Activated CD4-positive, alpha-beta T cell treated with anti-CD3 and anti-CD28 coated beads for 1 hour (primary cell): ENCODE measurements around the gene GABRG3.

Source experiments
- DNase-seq: peaks from one replicate; pipeline ENCODE4 v3.0.0-alpha.2; 2020

The GABRG3 gene

GRCh38 chr15:27429577-27429976, 458.6 kb downstream of the GABRG3 start:
- DNase-seq = no peak

- DNase-seq = no peak
Measured at GRCh38 chr15:27433604-27434003, 462.6 kb downstream of the GABRG3 start.

GRCh38 chr15:27438403-27439375, 467.7 kb downstream of the GABRG3 start:
- DNase-seq = no peak

- no peak for DNase-seq
Measured at GRCh38 chr15:27441120-27441519, 470.1 kb downstream of the GABRG3 start.

- no peak for DNase-seq
Measured at GRCh38 chr15:27448234-27448633, 477.3 kb downstream of the GABRG3 start.

- no peak for DNase-seq
Measured at GRCh38 chr15:27448986-27449385, 478.0 kb downstream of the GABRG3 start.

- DNase-seq = no peak
Measured at GRCh38 chr15:27449941-27450340, 479.0 kb downstream of the GABRG3 start.

GRCh38 chr15:27454281-27455075, 483.5 kb downstream of the GABRG3 start:
- DNase-seq = no peak

GRCh38 chr15:27456807-27457206, 485.8 kb downstream of the GABRG3 start:
- no peak for DNase-seq

- no peak for DNase-seq
Measured at GRCh38 chr15:27457766-27458165, 486.8 kb downstream of the GABRG3 start.

- DNase-seq = no peak
Measured at GRCh38 chr15:27458345-27459084, 487.5 kb downstream of the GABRG3 start.

GRCh38 chr15:27459836-27460235, 488.9 kb downstream of the GABRG3 start:
- no peak for DNase-seq

GRCh38 chr15:27461181-27461580, 490.2 kb downstream of the GABRG3 start:
- DNase-seq = no peak

GRCh38 chr15:27463525-27464088, 492.6 kb downstream of the GABRG3 start:
- no peak for DNase-seq

GRCh38 chr15:27464941-27465612, 494.1 kb downstream of the GABRG3 start:
- no peak for DNase-seq

GRCh38 chr15:27466758-27467157, 495.8 kb downstream of the GABRG3 start:
- no peak for DNase-seq

- DNase-seq = no peak
Measured at GRCh38 chr15:27468151-27468591, 497.2 kb downstream of the GABRG3 start.

GRCh38 chr15:27473845-27474244, 502.9 kb downstream of the GABRG3 start:
- no peak for DNase-seq

- no peak for DNase-seq
Measured at GRCh38 chr15:27475395-27475794, 504.4 kb downstream of the GABRG3 start.

GRCh38 chr15:27479296-27480140, 508.5 kb downstream of the GABRG3 start:
- no peak for DNase-seq

GRCh38 chr15:27480141-27480530, 509.2 kb downstream of the GABRG3 start:
- DNase-seq = no peak
